GM12873 (cell line): ENCODE data around the gene ZNF407.

Source experiments
- CTCF ChIP-seq: IDR thresholded peaks from 2 replicates; pipeline ENCODE4 v1.5.1; 2012; ENCODE audit warnings: low read depth, mild to moderate bottlenecking, moderate library complexity, low read length, control low read depth; ENCODE audit not compliant: insufficient read depth; ENCODE audit errors: missing control alignments

The ZNF407 gene

GRCh38 chr18:74638210-74638609 lies 40.5 kb downstream of the ZNF407 start:
- no peak for TF ChIP-seq CTCF

GRCh38 chr18:74644713-74645112 lies 47.0 kb downstream of the ZNF407 start:
- no peak for TF ChIP-seq CTCF

GRCh38 chr18:74645679-74646078 lies 48.0 kb downstream of the ZNF407 start:
- TF ChIP-seq CTCF, result no peak

- TF ChIP-seq CTCF, result no peak
Observed at GRCh38 chr18:74651327-74652128, 53.9 kb downstream of the ZNF407 start.

- peak; percentile 48 for TF ChIP-seq CTCF
Observed at GRCh38 chr18:74652392-74652988, 54.8 kb downstream of the ZNF407 start.

- no peak for TF ChIP-seq CTCF
Observed at GRCh38 chr18:74654638-74655037, 57.0 kb downstream of the ZNF407 start.

- no peak for TF ChIP-seq CTCF
Observed at GRCh38 chr18:74661008-74661407, 63.3 kb downstream of the ZNF407 start.
